MCF 10A (cell line): Measurements from ENCODE around the gene PDE6D. TPM values are rescaled to one million over a fixed set of nuclear protein-coding genes. Genes with fewer than 3 reads are reported as not detected.
A peak's percentile ranks its signal among the peaks of the same experiment; 100 is the strongest.

Experiments used
- BruUV-seq: library from RNA; stranded (reverse); fragments of 400-500 nt; replicated peaks from 2 replicates; lab custom pipeline; 2021; lab: Mats Ljungman, UMichigan
- CTCF ChIA-PET: fragments of 300-600 bp; sonication (Branson Sonifier 250); formaldehyde crosslinking; extraction: SDS; loops from one replicate; lab custom pipeline; 2021; ENCODE audit warnings: antibody characterized with exemption, inconsistent platforms; lab: Yijun Ruan, JAX
- POLR2A ChIA-PET: fragments of 300-600, 350-650 bp; sonication (Branson Sonifier 250); formaldehyde crosslinking; extraction: SDS; loops from one replicate; lab custom pipeline; 2020; ENCODE audit warnings: antibody characterized with exemption, inconsistent platforms; lab: Yijun Ruan, JAX
- DNase-seq: peaks from one replicate; pipeline ENCODE4 v3.0.0-alpha.2; 2018; ENCODE audit not compliant: unreplicated experiment
- H3K27ac Mint-ChIP-seq: one replicate; pipeline ENCODE4 v1.8.0; 2022; ENCODE audit warnings: mild to moderate bottlenecking, low read depth, mixed read lengths; ENCODE audit not compliant: unreplicated experiment
- H3K27me3 Mint-ChIP-seq: one replicate; pipeline ENCODE4 v1.8.0; 2022; ENCODE audit warnings: mixed read lengths; ENCODE audit not compliant: insufficient read depth, unreplicated experiment
- H3K36me3 Mint-ChIP-seq: one replicate; pipeline ENCODE4 v1.8.0; 2022; ENCODE audit warnings: mild to moderate bottlenecking, moderate library complexity, mixed read lengths; ENCODE audit not compliant: insufficient read depth, unreplicated experiment
- H3K4me1 Mint-ChIP-seq: one replicate; pipeline ENCODE4 v1.8.0; 2022; ENCODE audit warnings: mixed read lengths; ENCODE audit not compliant: insufficient read depth, unreplicated experiment
- H3K4me3 Mint-ChIP-seq: one replicate; pipeline ENCODE4 v1.8.0; 2022; ENCODE audit warnings: mild to moderate bottlenecking, moderate library complexity, mixed read lengths; ENCODE audit not compliant: unreplicated experiment
- H3K9me3 Mint-ChIP-seq: one replicate; pipeline ENCODE4 v1.8.0; 2022; ENCODE audit warnings: mixed read lengths; ENCODE audit not compliant: unreplicated experiment
- CTCF ChIP-seq: fragments of 200-600 bp; IDR thresholded peaks from one replicate; pipeline ENCODE4 v1.8.0; 2022; ENCODE audit warnings: antibody characterized with exemption, mild to moderate bottlenecking; ENCODE audit not compliant: unreplicated experiment
- intact Hi-C: fragments of 100-400 bp; cut with micrococcal nuclease; formaldehyde crosslinking; loops from 2 replicates; pipeline ENCODE4 v1.14.1; 2022
- total RNA-seq: library from RNA; stranded (reverse); gene quantifications from 2 replicates; pipeline ENCODE4 v1.2.3, GENCODE V29; 2022

Gene PDE6D
- total RNA-seq, 1 experiment from 2014 or later, result 13.2 TPM

GRCh38 chr2:231794383-231794782 is 13.3 kb upstream of the PDE6D start:
- no peak for TF ChIP-seq CTCF
- POLR2A ChIA-PET, result interaction anchor here (0.8 kb wide), 2 partner anchors 8 to 152 kb away, joined by 3 to 4 read pairs; partner anchors contain the start of gene COPS7B

GRCh38 chr2:231791107-231791506 is 10.0 kb upstream of the PDE6D start:
- Mint-ChIP-seq H3K4me3 (no peak overlapping the region), H3K36me3 (peaks cover 68% of the 10 kb centered on the region), H3K9me3 (no peaks in the 10 kb centered on the region), H3K27ac (no peak overlapping the region), H3K27me3 (no peaks in the 10 kb centered on the region), H3K4me1 (peaks cover 13% of the 10 kb centered on the region)
- BruUV-seq, result no TSS peak
- ChIA-PET POLR2A (no interaction called here), CTCF (interaction anchor here (1.7 kb wide), 1 partner anchor 10 kb away, joined by 3 read pairs; no protein-coding TSS in a partner anchor)
- no peak for TF ChIP-seq CTCF
- no peak for DNase-seq
- intact Hi-C loops, result no loop called here

More at GRCh38 chr2:231794383-231794782, 13.3 kb upstream of the PDE6D start:
- Mint-ChIP-seq H3K36me3 (peaks cover 89% of the 10 kb centered on the region), H3K9me3 (no peaks in the 10 kb centered on the region), H3K27me3 (no peaks in the 10 kb centered on the region), H3K4me3 (no peak overlapping the region), H3K27ac (no peak overlapping the region), H3K4me1 (peaks cover 4% of the 10 kb centered on the region)
- CTCF ChIA-PET, result interaction anchor here (0.6 to 1.7 kb wide), 6 partner anchors 8 to 236 kb away, joined by 3 to 6 read pairs (median 4); partner anchors contain the start of gene COPS7B
- no TSS peak for BruUV-seq
- DNase-seq, result no peak
- intact Hi-C loops, result no loop called here

- no peak for DNase-seq
- peaks cover 43% of the 10 kb centered on the region for H3K4me1 Mint-ChIP-seq
- H3K36me3 Mint-ChIP-seq, result peaks cover 41% of the 10 kb centered on the region
- no peaks in the 10 kb centered on the region for H3K9me3 Mint-ChIP-seq
- peak overlapping the region; percentile 63 for H3K27ac Mint-ChIP-seq
- ChIA-PET CTCF (interaction anchor here (1.0 to 2.2 kb wide), 2 partner anchors 8 to 13 kb away, joined by 6 to 14 read pairs; no protein-coding TSS in a partner anchor), POLR2A (interaction anchor here (1.1 to 1.2 kb wide), 2 partner anchors 9 to 113 kb away, joined by 3 read pairs; no protein-coding TSS in a partner anchor)
- no peaks in the 10 kb centered on the region for H3K27me3 Mint-ChIP-seq
- BruUV-seq, result no TSS peak
- intact Hi-C loops, result loop anchor here (2.0 kb wide), 1 partner anchor 110 kb away; no protein-coding TSS in a partner anchor
- peak overlapping the region; percentile 85 for H3K4me3 Mint-ChIP-seq
- TF ChIP-seq CTCF, result no peak
These were observed 5.8 kb upstream of the PDE6D start for GRCh38 chr2:231786917-231787292.

DNA sequence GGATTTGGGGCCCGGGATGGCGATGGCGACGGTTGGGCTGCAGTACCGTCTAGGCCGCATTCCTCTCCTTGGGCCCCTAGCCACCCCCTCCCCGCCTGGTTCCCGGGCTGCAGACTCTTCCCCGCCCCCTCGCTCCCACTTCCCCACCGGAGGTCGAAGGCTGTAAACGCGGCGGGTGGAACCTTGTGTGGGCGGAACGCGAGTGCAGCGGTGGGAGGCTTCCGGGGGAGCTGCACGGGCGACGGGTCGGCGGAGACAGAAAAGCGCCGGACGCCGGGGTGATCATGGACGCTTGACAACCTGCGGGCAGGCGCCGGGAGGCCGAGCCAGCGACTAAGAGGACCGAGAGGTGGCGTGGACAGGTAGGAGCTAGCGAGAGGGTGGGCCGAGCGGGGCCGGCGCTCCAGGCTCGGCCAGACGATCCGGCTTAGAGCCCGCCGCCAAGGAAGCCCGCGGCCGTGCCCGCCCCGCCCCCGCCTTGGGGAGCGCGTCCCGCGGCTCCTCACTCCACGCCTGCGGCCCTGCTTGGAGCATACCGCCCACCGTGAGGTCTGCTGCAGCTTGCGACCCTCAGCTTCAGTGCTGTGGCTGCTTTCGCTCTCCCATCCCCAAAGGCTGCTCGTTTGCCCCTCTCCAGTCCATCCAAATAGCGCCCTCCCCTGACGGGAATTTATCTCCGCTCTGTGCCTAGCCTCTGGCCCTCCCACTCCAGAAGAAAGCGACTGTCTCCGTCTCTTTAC is 5.3 kb upstream of the PDE6D start, which contains the start of gene COPS7B:
COPS7B (plus strand) TSS at position 269 of the 740 bp plus-strand sequence. CDS start 2,126 bp downstream, outside the sequence.
- Mint-ChIP-seq H3K27me3 (no peaks in the 10 kb centered on the region), H3K27ac (peak within 1 kb of the TSS; percentile 63), H3K4me3 (peak within 1 kb of the TSS; percentile 85), H3K9me3 (no peaks in the 10 kb centered on the region), H3K4me1 (peaks cover 42% of the 10 kb centered on the region), H3K36me3 (peaks cover 37% of the 10 kb centered on the region)
- peak; percentile 69 for DNase-seq
- intact Hi-C loops, result loop anchor here (2.0 kb wide), 1 partner anchor 110 kb away; no protein-coding TSS in a partner anchor
- ChIA-PET POLR2A (interaction anchor here (0.6 to 1.6 kb wide), 11 partner anchors 8 to 1247 kb away, joined by 3 to 5 read pairs (median 3); partner anchors contain the start of genes DIS3L2, EIF4E2 and PTMA), CTCF (interaction anchor here (0.6 to 2.2 kb wide), 4 partner anchors 9 to 230 kb away, joined by 3 to 14 read pairs (median 4); no protein-coding TSS in a partner anchor)
- peak; percentile 64 for TF ChIP-seq CTCF
- BruUV-seq, result no TSS peak
